ENCODE results near the gene ITPKB.

ITPKB gene

GRCh38 chr1:226719596-226720387, 19.3 kb downstream of the ITPKB start:
- Histone ChIP-seq H3K27ac (no peak overlapping the region), H3K36me3 (no peaks in the 10 kb centered on the region), H3K27me3 (no peaks in the 10 kb centered on the region), H3K4me1 (peaks cover 0 to 21% (median 9%) of the 10 kb centered on the region in 4 donors), H3K9me3 (no peaks in the 10 kb centered on the region), H3K4me3 (no peak overlapping the region)
- TF ChIP-seq, protein P1, sequence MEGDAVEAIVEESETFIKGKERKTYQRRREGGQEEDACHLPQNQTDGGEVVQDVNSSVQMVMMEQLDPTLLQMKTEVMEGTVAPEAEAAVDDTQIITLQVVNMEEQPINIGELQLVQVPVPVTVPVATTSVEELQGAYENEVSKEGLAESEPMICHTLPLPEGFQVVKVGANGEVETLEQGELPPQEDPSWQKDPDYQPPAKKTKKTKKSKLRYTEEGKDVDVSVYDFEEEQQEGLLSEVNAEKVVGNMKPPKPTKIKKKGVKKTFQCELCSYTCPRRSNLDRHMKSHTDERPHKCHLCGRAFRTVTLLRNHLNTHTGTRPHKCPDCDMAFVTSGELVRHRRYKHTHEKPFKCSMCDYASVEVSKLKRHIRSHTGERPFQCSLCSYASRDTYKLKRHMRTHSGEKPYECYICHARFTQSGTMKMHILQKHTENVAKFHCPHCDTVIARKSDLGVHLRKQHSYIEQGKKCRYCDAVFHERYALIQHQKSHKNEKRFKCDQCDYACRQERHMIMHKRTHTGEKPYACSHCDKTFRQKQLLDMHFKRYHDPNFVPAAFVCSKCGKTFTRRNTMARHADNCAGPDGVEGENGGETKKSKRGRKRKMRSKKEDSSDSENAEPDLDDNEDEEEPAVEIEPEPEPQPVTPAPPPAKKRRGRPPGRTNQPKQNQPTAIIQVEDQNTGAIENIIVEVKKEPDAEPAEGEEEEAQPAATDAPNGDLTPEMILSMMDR (IDR thresholded peaks at IDR 0.05) = no peak
- DNase-seq = no peak
- intact Hi-C loops (cut with DNase I; ENCODE audit: low total_unique reads) = no loop called here

DNA sequence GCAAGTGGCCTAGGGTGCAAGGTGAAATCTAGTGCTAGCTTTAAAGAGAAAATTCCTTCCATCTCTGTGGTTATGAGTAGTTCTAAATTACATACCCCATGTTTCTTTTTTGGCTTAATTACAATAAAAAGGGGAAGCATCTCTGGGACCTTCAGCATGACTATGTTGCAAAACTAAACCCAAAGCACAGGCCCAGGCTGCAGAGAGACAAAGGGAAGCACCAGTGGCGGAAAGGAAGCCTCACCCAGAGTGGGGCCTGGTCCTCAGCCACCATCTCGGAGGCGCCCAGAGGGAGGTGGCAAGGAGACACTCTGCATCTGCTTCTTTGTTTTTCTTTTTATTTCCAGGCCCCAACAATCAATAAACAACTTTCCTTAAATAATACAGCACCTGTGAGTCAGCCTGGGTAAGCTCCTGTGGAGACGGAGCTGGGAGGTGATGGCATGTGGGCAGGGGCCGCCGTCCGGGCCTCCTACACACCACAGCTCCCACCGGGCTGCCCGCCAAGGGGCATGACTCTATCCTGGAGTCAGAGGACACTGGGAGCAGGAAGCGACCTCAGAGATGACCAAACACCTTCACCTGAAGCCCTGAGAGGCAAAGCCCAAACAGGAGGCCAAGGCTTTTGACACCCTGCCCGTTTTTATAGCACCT, 21.7 kb downstream of the ITPKB start:
- H3K4me3 ChIP-seq = no peak overlapping the region
- no peaks in the 10 kb centered on the region for H3K27me3 ChIP-seq
- peaks cover 0 to 5% (median 0%) of the 10 kb centered on the region in 4 donors for H3K4me1 ChIP-seq
- DNase-seq = no peak
- H3K9me3 ChIP-seq = no peaks in the 10 kb centered on the region
- TF ChIP-seq, protein P1 (IDR thresholded peaks at IDR 0.05) = no peak
- no peaks in the 10 kb centered on the region for H3K36me3 ChIP-seq
- intact Hi-C loops (cut with DNase I; ENCODE audit: low total_unique reads) = no loop called here
- no peak overlapping the region for H3K27ac ChIP-seq

DNA sequence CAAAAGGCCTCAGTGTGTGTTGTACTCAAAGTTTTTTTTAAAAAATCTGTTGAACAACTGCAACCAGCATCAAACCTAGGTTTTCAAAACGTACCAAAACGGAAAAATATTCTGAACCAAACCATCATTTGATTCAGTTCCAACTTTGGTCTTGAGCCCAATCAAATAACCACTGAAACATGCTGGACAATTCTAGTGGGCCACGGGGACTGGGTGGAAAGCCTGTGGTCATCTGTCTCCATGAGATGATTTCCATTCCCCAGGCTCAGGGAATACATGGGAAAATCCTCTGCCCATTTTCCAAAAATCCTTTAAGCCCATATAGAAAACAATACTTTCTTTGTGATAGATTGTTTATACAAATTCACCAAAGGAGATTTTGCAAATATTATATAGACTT, 22.5 kb downstream of the ITPKB start:
- H3K4me1 ChIP-seq = peaks cover 0 to 5% (median 0%) of the 10 kb centered on the region in 4 donors
- H3K27ac ChIP-seq = no peak overlapping the region
- H3K36me3 ChIP-seq = no peaks in the 10 kb centered on the region
- TF ChIP-seq, protein P1 (IDR thresholded peaks at IDR 0.05) = no peak
- no peaks in the 10 kb centered on the region for H3K27me3 ChIP-seq
- H3K4me3 ChIP-seq = no peak overlapping the region
- intact Hi-C loops (cut with DNase I; ENCODE audit: low total_unique reads) = no loop called here
- no peaks in the 10 kb centered on the region for H3K9me3 ChIP-seq
- no peak for DNase-seq

DNA sequence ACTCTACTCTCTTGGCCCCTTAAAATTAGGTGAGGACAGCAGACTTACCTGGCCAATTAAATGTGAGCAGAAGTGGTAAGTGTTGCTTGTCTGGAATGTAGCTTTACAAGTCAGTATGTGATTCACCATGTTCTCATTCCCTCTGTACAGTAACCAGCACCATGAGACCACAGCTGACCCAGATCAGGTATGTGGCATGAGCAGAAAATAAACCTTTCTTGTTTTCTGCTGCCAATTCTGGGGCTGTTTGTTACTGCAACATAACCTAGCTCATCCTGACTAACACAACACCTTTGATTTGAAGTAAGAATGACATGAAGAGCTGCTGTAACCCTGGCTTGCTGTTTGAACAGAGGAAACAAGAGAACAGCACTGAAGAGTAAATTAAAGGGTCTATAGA, 24.9 kb downstream of the ITPKB start:
- intact Hi-C loops (cut with DNase I; ENCODE audit: low total_unique reads) = no loop called here
- H3K4me1 ChIP-seq = peaks cover 0 to 4% (median 2%) of the 10 kb centered on the region in 4 donors
- TF ChIP-seq, protein P1 (IDR thresholded peaks at IDR 0.05) = no peak

GRCh38 chr1:226712742-226713419, 26.2 kb downstream of the ITPKB start:
- no peaks in the 10 kb centered on the region for H3K36me3 ChIP-seq
- no peaks in the 10 kb centered on the region for H3K27me3 ChIP-seq
- TF ChIP-seq, protein P1 (IDR thresholded peaks at IDR 0.05) = no peak
- H3K27ac ChIP-seq = no peak overlapping the region
- H3K4me1 ChIP-seq = peaks cover 0 to 5% (median 4%) of the 10 kb centered on the region in 4 donors
- H3K9me3 ChIP-seq = no peaks in the 10 kb centered on the region
- H3K4me3 ChIP-seq = no peak overlapping the region
- DNase-seq = no peak
- intact Hi-C loops (cut with DNase I; ENCODE audit: low total_unique reads) = no loop called here

More for the DNA sequence above, 24.9 kb downstream of the ITPKB start:
- no peak for DNase-seq
- no peaks in the 10 kb centered on the region for H3K27me3 ChIP-seq
- no peaks in the 10 kb centered on the region for H3K9me3 ChIP-seq
- no peaks in the 10 kb centered on the region for H3K36me3 ChIP-seq
- no peak overlapping the region for H3K4me3 ChIP-seq
- no peak overlapping the region for H3K27ac ChIP-seq

Data from tibial artery (tissue), 4 donors.